Tibial nerve (tissue), 4 donors: ENCODE measurements around the gene ADGB. TPM values are rescaled to one million over a fixed set of nuclear protein-coding genes. Genes with fewer than 3 reads are reported as not detected.
"Not testable (repeated sequence)": the region's sequence is repeated elsewhere in the genome, so short reads cannot be mapped to it uniquely, and the experiment has no call there.

ENCODE experiments used
- DNase-seq, 2 donors: peaks; one replicate each; pipeline ENCODE4 v3.0.0-alpha.2; 2019; ENCODE audit warnings: low spot score in 2 of 2
- H3K27ac ChIP-seq, 4 donors: fragments of 200-600 bp; sonication (generic) in 3 of 4; one replicate each; pipeline ENCODE4 v1.5.1; 2017 to 2019; ENCODE audit warnings: mild to moderate bottlenecking in 1 of 4
- H3K27me3 ChIP-seq, 2 donors: fragments of 200-600 bp; sonication (generic) in 1 of 2; one replicate each; pipeline versions ENCODE4 v1.5.1 to v1.6.0; 2017 to 2019
- H3K36me3 ChIP-seq, 3 donors: fragments of 200-600 bp; sonication (generic); one replicate each; pipeline ENCODE4 v1.5.1; 2018 to 2019
- H3K4me1 ChIP-seq, 4 donors: fragments of 200-600 bp; sonication (generic) in 3 of 4; one replicate each; pipeline ENCODE4 v1.5.1; 2017 to 2019
- H3K4me3 ChIP-seq, 4 donors: fragments of 200-600 bp; sonication (generic) in 3 of 4; one replicate each; pipeline ENCODE4 v1.5.1; 2017 to 2019; ENCODE audit warnings: mild to moderate bottlenecking in 1 of 4, moderate library complexity in 1 of 4
- H3K9me3 ChIP-seq, 4 donors: fragments of 200-600 bp; sonication (generic) in 3 of 4; one replicate each; pipeline ENCODE4 v1.5.1; 2017 to 2019
- EP300 ChIP-seq, 2 donors: sonication (generic); formaldehyde crosslinking; IDR thresholded peaks; one replicate each; pipeline ENCODE4 v1.6.1; 2017; ENCODE audit warnings: antibody characterized with exemption in 2 of 2, mild to moderate bottlenecking in 1 of 2
- POLR2A ChIP-seq, 2 donors: fragments of 450-650 bp; IDR thresholded peaks; one replicate each; pipeline ENCODE4 v1.6.1; 2017; ENCODE audit warnings: antibody characterized with exemption in 2 of 2, mild to moderate bottlenecking in 2 of 2, moderate library complexity in 2 of 2
- WGBS, 2 donors: methylation state at CpG; one replicate each; pipeline ENCODE4 v1.1.5; 2018; 5-methylcytosine and 5-hydroxymethylcytosine counted together
- total RNA-seq, 4 donors: library from RNA; depleted of rRNA; stranded (reverse); fragments of >200 nt; gene quantifications; one replicate each; pipeline ENCODE4 v1.1.0, GENCODE V29; 2016
- TF ChIP-seq, protein P1 (sequence below), 5 experiments: fragments of 200-600 bp in 3 of 5; fragments of 450-650 bp in 2 of 5; sonication (generic) in 3 of 5; IDR thresholded peaks; one replicate each; pipeline ENCODE4 v1.5.1; 2016 to 2019; ENCODE audit warnings: antibody characterized with exemption in 5 of 5, mild to moderate bottlenecking in 3 of 5, moderate library complexity in 2 of 5

ADGB gene
- total RNA-seq, 4 donors from 2014 or later = not detected

DNA sequence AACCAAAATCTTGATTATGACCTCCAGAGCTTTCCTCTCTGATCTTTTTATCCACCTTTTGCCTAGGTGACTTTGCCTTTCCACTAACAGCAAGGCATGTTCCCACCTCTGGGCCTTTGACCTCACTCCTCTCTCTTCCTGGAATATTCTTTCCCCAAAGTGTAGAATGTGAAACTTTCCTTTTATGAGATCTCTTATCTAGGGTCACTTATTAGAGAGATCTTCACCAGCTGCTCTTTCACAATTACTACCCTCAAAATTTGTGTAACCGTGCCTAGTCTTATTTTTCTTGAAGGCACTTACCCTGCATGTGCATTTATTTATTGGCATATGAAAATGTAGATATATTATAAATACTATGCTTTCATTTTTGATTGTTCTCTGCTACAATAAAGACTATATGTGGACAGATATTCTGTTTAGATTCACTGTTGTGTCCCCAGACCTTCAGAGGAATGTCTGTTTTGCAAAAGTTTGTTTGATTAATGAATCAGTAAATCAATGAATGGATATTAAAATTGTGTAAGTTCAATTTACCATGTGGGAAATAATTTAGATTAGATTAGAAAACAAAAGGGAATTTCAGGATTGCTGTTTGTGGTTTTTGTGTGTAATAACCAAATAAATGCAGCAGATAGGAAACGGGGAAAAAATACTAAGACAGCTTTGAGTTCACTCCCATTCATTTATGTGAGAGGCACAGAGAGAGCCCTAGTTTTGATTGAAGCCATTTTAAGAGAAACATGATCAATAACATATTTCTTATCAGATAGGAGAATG lies 207.0 kb downstream of the ADGB start:
- Histone ChIP-seq H3K4me1 (no peaks in the 10 kb centered on the region), H3K27me3 (no peaks in the 10 kb centered on the region), H3K27ac (no peak overlapping the region), H3K4me3 (no peak overlapping the region), H3K36me3 (no peaks in the 10 kb centered on the region), H3K9me3 (no peaks in the 10 kb centered on the region)
- TF ChIP-seq, protein P1, sequence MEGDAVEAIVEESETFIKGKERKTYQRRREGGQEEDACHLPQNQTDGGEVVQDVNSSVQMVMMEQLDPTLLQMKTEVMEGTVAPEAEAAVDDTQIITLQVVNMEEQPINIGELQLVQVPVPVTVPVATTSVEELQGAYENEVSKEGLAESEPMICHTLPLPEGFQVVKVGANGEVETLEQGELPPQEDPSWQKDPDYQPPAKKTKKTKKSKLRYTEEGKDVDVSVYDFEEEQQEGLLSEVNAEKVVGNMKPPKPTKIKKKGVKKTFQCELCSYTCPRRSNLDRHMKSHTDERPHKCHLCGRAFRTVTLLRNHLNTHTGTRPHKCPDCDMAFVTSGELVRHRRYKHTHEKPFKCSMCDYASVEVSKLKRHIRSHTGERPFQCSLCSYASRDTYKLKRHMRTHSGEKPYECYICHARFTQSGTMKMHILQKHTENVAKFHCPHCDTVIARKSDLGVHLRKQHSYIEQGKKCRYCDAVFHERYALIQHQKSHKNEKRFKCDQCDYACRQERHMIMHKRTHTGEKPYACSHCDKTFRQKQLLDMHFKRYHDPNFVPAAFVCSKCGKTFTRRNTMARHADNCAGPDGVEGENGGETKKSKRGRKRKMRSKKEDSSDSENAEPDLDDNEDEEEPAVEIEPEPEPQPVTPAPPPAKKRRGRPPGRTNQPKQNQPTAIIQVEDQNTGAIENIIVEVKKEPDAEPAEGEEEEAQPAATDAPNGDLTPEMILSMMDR (IDR thresholded peaks at IDR 0.05) = no peak
- TF ChIP-seq EP300 (IDR thresholded peaks at IDR 0.05) (no peak), POLR2A (IDR thresholded peaks at IDR 0.05) (no peak)
- DNase-seq = no peak
- WGBS, 2 donors = 73 to 78% methylated on average over 2 of the region's 2 CpGs

DNA sequence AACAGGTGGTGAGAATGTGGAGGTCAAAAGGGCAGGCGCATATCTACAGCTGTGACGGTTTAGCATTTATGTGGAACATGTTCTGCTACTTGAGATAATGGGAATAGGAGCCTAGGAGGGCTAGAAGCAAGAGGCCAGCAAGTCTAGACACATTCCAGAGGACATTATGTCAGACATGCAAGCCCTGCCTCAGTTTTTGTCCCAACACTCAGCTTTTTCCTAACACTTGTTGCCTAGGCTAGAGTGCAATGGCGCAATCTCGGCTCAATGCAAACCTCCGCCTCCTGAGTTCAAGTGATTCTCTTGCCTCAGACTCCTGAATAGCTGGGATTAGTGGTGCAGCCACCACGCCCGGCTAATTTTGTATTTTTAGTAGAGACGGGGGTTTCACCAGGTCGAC lies 210.2 kb downstream of the ADGB start:
- WGBS, 2 donors = 86 to 92% methylated on average over 9 of the region's 9 CpGs

DNA sequence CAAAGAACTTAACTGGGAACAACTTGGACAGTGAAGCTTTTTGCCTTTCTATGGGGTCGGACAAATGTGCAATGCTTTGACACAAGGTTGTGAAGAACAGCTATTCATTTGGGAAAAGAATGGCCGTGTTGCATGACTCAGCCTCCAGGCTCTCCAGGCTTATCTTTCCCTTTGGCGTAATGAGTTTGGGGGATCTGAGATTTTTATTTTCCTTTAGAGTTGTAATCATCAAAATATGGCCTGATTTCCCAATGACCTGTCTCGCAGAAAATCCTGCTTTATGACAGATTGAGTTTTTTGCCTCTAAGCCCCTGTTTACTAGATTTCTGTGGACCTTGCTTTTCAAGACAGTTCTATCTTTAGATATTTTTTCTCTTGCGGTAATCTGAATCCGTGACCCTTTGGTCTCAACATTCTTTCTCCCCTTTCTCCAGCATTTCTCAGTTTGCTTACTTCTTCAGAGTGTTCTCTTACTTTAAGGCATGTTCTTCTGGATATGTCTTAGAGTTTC lies 214.1 kb downstream of the ADGB start:
- DNase-seq, H3K9me3 ChIP-seq, H3K27ac ChIP-seq, H3K36me3 ChIP-seq, H3K4me3 ChIP-seq, H3K27me3 ChIP-seq, H3K4me1 ChIP-seq: not testable (repeated sequence)
- 53 to 54% methylated on average over 6 of the region's 6 CpGs for WGBS, 2 donors

More for the DNA sequence above, 210.2 kb downstream of the ADGB start:
- H3K4me3 ChIP-seq, H3K27me3 ChIP-seq, DNase-seq, H3K36me3 ChIP-seq, H3K4me1 ChIP-seq, H3K27ac ChIP-seq, H3K9me3 ChIP-seq: not testable (repeated sequence)

DNA sequence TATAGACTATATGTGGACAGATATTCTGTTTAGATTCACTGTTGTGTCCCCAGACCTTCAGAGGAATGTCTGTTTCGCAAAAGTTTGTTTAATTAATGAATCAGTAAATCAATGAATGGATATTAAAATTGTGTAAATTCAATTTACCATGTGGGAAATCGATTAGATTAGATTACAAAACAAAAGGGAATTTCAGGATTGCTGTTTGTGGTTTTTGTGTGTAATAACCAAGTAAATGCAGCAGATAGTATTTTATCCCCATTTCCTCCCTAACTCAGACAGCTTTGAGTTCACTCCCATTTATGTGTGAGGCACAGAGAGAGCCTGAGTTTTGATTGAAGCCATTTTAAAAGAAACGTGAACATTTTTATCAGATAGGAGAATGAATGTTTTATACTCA lies 214.8 kb downstream of the ADGB start:
- no peak for TF ChIP-seq EP300 (IDR thresholded peaks at IDR 0.05)
- TF ChIP-seq, protein P1 (IDR thresholded peaks at IDR 0.05) = no peak
- WGBS, 2 donors = 64 to 71% methylated on average over 3 of the region's 3 CpGs

DNA sequence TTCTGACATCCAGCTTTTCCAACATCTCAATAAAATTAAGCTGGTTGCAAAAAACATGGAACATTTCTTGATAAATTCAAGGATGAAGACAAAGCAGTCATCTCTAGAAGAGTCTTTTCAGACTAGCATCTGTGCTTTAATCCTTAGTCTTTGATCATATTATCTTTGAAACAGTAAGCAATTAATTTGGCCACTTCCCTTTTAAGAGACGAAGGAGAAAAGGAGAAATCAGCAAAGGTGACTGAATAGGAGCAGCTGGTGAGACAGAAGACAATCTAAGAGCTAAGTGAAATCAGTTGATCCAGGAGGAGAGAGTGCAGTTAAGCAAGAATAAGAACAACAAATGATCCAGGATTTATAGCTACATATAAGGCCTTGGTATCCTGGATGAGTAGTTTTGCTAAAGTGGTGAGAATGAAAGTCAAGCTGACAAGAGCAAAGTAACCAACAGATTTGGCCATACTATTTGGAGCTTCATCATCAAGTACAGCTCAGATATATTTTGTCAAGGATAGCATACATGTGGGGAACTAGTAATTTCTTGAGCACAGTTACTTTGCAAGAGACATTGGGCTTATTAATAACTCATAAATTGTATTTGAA lies 215.5 kb downstream of the ADGB start:
- no peaks in the 10 kb centered on the region for H3K36me3 ChIP-seq
- 75 to 80% methylated on average over 1 of the region's 1 CpG for WGBS, 2 donors
- no peaks in the 10 kb centered on the region for H3K9me3 ChIP-seq
- no peaks in the 10 kb centered on the region for H3K27me3 ChIP-seq
- no peak overlapping the region for H3K27ac ChIP-seq
- H3K4me1 ChIP-seq = no peaks in the 10 kb centered on the region
- H3K4me3 ChIP-seq = no peak overlapping the region
- no peak for TF ChIP-seq EP300 (IDR thresholded peaks at IDR 0.05)
- no peak for TF ChIP-seq POLR2A (IDR thresholded peaks at IDR 0.05)
- TF ChIP-seq, protein P1 (IDR thresholded peaks at IDR 0.05) = no peak
- no peak for DNase-seq

More for the DNA sequence above, 214.8 kb downstream of the ADGB start:
- Histone ChIP-seq H3K4me3 (no peak overlapping the region), H3K4me1 (no peaks in the 10 kb centered on the region), H3K9me3 (no peaks in the 10 kb centered on the region), H3K27ac (no peak overlapping the region), H3K36me3 (no peaks in the 10 kb centered on the region), H3K27me3 (no peaks in the 10 kb centered on the region)
- DNase-seq = no peak

DNA sequence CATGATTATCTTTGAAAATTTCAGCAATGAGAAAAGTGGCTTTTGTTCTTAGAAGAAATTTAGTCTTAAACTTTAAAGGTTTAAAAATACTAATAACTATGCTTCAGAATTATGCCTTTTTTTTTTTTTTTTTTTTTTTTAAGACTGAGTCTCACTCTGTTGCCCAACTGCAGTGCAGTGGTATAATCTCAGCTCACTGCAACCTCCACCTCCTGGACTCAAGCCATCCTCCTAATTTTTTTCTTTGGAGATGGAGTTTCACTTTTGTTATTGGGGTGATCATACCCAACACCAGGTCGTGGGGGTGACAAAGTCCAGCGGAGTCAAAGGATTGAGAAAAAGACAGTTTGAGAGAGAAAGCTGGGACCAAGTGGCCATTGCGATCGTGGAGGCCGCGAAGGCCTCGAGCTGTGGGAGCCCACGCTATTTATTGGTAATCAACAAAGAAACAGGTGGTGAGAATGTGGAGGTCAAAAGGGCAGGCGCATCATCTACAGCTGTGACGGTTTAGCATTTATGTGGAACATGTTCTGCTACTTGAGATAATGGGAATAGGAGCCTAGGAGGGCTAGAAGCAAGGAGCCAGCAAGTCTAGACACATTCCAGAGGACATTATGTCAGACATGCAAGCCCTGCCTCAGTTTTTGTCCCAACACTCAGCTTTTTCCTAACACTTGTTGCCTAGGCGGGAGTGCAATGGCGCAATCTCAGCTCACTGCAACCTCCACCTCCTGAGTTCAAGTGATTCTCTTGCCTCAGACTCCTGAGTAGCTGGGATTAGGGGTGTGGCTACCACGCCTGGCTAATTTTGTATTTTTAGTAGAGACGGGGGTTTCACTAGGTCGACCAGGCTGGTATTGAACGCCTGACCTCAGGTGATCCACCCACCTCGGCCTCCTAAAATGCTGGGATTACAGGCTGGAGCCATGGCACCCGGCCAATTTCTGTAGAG lies 217.0 kb downstream of the ADGB start:
- H3K27me3 ChIP-seq, DNase-seq, H3K36me3 ChIP-seq, H3K9me3 ChIP-seq, H3K4me3 ChIP-seq, H3K4me1 ChIP-seq, H3K27ac ChIP-seq: not testable (repeated sequence)
- WGBS, 2 donors = 91 to 93% methylated on average over 18 of the region's 18 CpGs
